GM15510 (cell line): ENCODE results near the gene DYNLL1.
A peak's percentile ranks its signal among the peaks of the same experiment; 100 is the strongest.

Experiments used
- POLR2A ChIP-seq: IDR thresholded peaks from 3 replicates; pipeline ENCODE4 v1.6.1; 2011; ENCODE audit warnings: borderline replicate concordance; ENCODE audit not compliant: insufficient read length; ENCODE audit errors: extremely low read depth

DYNLL1 gene

DNA sequence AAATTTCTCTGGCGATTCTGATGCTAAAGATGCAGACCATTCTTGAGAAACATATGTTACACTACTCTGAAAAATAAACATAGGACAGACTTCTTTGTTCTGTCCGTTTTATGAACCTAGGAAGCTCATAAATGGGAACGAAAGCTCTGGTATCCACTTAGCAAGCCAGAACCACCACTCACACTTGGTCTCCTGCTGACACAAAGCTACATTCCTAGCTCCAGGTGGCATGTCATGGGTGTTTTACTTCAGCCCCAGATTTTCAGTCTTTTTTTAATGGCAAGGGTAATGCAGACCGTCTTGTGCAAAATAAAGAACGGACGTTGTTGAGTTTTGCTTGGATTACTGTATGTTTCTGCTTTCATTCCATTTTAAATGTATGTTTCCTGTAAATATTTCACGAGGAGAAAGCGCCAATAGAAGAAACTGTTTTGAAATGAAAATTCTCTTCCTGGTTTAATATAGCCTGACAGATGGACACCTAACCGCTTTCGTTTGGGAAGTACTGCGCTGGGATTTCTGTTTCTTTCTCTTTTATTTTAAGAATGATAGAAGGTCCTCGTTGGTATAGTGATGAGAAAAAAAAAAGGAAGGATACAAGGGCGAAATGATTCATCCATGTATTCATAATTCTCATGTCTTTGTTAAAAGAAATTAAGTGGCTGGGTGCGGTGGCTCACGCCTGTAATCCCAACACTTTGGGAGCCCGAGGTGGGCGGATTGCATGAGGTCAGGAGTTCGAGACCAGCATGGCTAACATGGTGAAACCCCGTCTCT lies 33.9 kb downstream of the DYNLL1 start:
- no peak for TF ChIP-seq POLR2A

DNA sequence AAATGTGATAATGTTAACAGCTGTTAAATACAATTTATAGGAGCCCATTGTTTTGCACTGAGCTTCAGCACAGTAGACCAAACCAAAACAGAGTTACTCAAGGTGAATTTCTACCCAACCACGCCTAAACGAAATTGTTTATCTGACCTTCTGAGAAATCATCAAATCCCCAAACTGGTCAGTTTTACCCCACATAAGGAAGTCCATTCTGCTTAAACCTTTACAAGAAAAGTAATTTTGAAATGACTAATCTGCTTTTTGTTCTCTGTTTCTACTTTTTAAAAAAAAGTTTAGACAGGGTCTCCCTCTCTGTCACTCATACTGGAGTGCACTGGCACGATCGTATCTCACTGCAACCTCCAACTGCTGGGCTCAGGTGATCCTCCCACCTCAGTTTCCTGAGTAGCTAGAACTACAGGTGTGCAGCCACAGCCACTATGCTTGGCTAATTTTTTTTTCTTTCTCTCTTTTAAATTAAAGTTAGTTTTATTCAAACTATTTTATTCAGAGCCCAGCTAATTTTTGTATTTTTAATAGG lies 36.9 kb downstream of the DYNLL1 start:
- TF ChIP-seq POLR2A: no peak

DNA sequence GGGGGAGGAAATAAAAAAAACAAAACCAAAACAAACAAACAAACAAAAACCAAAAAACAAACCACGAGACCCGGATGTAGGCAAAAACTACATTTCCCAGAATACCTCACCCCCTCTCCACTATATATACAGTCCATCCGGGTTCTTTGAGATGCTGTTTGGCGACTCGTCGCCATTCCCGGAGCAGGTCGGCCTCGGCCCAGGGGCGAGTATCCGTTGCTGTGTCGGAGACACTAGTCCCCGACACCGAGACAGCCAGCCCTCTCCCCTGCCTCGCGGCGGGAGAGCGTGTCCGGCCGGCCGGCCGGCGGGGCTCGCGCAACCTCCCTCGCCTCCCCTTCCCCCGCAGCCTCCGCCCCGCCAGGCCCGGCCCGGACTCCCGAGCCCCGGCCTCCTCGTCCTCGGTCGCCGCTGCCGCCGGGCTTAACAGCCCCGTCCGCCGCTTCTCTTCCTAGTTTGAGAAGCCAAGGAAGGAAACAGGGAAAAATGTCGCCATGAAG lies 38.3 kb downstream of the DYNLL1 start, which contains the start of gene RNF10:
Gene RNF10 (plus strand): TSS at position 154 of the 500 bp plus-strand sequence. CDS start 456 bp downstream, outside the sequence.
- TF ChIP-seq POLR2A: peak; percentile 94

DNA sequence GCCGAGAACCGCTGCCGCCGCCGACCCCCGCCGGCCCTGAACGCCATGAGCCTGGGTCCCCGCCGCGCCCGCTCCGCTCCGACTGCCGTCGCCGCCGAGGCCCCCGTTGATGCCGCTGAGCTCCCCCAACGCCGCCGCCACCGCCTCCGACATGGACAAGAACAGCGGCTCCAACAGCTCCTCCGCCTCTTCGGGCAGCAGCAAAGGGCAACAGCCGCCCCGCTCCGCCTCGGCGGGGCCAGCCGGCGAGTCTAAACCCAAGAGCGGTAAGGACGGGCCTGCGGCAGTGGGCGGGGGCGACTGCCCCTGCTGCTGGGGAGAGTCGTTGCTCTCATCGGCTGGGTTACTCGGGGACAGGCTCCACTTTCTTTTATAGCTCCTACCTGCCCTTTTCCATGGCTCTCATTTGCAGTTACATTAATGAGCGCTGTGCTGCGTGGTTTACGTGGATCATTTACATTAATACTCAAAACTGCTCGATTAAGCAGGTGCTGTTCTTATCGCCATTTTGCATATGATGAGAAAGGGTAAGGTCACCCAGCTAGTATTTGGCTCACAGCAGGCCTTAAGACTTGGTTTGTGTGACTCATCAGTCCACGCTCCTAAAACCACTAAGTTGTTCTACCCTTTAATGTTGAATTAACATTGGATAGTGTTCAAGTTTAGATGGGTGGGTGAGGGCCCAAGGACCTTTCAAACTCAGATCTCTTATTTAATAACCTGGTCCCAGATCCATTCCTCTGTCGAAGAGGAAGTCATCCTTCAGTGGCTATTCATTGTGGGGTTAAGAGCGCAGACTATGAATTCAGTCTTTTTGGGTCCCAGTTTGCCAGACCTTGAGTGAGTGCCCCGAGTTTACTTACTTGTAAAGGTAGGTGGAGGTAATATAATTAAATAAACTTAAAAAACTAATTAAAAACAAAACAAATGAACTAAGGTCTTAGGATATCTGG lies 39.1 kb downstream of the DYNLL1 start:
- peak; percentile 40 for TF ChIP-seq POLR2A

DNA sequence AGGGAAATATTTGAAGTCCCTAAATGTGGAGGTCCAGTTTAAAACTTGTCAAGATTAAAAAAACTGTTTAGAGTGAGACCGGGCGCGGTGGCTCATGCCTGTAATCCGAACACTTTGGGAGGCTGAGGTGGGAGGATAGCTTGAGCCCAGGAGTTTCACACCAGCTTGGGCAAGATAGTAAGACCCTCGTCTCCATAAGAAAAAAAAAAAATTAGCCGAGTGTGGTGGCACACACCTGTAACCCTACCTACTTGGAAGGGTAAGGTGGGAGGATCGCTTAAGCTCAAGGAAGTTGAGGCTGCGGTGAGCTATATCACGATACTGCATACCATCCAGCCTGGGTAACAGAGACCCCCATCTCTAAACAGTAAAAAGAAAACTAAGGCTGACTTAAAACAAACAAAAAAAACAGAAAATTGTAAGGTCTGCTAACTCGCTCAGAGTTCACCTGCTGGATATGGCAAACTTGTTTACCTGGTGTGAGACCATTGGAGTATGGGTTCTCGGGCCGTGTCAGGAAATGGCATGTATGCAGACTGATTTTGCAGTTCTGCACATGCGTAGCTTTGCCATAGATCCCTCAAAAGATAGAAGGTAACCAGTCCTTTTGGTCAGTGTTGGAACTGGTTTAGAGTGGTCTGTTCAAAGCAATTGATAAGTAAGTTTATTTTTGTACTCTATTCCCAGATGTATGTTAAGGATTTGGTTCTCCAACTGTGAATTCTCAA lies 40.3 kb downstream of the DYNLL1 start:
- no peak for TF ChIP-seq POLR2A

DNA sequence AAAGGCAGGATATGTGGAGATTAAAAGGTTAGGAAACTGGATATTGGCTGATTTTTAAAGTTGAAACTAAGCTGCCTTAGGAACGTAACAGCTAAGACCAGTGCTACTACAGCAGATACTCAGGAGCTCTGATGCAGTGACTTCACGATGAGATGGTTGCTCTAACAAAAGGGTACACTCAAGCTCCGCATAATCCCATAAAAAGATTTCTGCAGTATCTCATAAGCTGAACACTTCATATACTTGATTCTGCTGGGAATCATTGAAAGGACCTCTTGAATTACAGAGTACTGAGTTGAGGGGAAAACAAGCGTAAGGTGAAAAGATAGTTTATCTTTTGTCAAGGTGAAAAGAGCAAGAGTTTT lies 41.9 kb downstream of the DYNLL1 start:
- no peak for TF ChIP-seq POLR2A

DNA sequence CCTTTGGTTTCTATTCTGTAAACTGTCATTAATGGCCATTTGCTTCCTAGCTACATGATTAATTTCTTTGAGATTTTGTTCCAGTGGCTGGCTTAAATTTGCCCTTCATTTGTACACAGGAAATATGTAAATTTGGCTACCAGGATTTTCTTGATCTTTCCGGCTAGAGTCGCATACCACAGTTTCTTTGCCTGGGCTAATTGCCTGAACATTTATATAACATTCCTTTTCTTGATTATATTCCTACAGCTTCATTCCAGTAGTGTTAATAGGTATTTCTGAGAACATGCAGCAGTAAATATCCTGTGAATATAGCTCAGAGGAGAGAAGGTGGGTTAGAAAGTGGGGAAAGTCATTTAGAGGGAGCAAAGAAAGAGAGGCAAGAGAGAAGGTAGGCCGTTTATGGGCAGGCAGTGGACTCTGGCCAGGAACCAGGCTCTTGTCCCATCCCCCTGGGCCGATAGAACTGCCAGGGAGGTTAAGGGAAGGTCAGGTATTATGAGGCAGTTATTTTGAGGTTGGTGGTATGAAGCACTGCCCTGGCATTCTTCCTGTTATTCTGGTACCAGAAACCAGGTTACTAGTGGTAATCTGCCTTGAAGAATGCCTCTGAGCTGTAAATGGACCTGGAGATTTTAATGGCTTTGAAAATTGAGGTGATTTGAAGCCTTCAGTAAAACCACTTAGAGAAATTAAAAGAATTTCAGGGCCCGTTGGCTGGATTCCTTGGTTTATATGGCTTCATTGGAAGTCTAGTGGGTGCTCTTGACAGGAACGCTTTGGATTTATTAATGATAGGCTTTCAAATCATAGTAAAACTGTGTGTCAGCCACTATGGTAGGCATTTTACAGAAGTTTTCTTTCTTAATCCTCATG lies 42.6 kb downstream of the DYNLL1 start:
- no peak for TF ChIP-seq POLR2A

DNA sequence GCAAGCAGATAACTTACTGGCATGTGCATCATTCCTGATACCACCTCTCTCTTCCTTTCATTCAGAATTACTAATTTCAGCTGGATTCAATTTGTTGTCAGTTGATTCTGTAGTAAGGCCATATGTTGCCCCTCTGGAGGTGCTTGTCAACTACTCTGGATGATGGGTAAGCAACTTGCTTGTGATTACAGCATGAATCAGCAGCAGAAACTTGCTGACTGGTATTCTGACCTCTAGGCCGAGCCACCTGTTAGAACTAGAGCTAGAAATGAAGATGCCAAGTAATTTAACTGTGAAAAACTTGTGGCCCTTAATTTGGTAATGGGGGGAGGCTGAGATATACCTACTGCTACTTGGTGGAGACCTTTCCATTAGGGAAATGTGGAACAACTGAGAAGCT lies 43.4 kb downstream of the DYNLL1 start:
- TF ChIP-seq POLR2A: no peak

DNA sequence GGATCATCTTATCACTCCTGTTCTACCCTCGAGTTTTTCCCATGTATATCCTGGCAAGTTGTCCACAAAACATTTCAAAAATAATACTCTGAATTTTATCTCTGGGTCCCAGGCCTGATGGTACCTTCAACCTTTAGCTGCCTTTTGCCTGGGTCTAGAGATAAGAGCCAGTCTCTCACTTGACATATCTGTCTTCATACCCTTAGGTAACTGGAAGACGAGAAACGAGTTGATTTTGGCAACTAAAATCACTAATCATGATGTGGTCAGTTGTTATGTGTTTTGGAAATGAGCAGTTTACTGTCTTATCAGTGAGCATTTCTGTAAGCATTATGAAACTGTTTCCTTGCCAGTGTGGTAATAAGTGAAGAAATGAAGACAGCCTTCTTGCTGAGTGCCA lies 44.5 kb downstream of the DYNLL1 start:
- TF ChIP-seq POLR2A: no peak

DNA sequence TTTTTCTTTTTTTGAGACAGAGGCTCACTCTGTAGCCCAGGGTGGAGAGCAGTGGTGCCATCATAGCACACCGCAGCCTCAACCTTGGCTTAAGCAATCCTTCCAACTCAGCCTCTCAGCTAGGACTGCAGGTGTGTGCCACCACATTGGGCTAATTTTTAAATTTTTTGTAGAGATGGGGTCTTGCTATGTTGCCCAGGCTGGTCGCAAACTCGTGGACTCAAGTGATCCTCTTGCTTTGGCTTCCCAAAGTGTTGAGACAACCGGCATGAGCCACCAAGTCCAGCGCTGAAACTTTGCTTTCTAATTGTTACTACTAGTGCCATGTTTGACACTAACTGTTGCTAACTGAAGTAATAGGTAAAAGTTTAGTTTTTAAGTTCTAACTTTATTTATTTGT lies 46.3 kb downstream of the DYNLL1 start:
- TF ChIP-seq POLR2A: no peak

DNA sequence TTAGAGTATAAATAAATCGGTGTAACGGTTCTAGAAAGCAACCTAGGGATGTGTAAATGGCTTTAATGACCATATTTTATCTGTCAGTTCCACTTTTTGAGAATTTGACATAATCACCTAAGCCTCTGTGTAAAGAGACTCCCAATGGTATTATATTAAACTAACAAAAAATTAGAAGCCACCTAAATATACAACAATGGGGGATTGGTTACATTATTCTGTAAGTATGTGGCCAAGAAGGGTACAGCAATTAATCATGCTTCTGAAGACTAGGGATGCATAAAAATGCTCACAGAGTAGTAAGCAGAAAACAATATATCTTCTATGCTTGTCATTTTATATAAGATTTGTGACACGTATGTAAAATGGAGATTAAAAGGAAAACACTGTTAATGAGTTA lies 48.8 kb downstream of the DYNLL1 start:
- no peak for TF ChIP-seq POLR2A

DNA sequence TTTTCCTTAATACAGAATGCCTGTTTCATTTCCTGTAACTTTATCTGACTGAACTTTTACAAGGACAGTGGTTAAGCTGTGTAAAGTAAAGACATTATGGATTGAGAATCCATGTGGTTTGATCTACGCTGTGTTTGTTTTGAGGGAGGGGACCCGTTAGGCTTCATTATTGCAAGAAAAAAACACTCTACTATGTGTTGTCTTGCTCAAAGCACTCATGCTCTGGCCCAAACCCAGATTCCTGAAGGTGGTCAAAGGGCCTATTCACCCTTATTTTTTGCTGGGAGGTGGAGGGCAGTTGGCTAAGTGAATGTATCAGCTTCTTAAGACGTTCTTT lies 50.1 kb downstream of the DYNLL1 start:
- TF ChIP-seq POLR2A: no peak
